Smooth muscle cell of the brain vasculature (primary cell): ENCODE measurements around the gene CST4.
A peak's percentile ranks its signal among the peaks of the same experiment; 100 is the strongest.
"Not testable (repeated sequence)": the region's sequence is repeated elsewhere in the genome, so short reads cannot be mapped to it uniquely, and the experiment has no call there.

Experiments used
- DNase-seq: peaks from one replicate; pipeline ENCODE4 v3.0.0-alpha.2; 2012; ENCODE audit warnings: low read depth, low spot score

CST4 gene

GRCh38 chr20:23688684-23689398, at the start of gene CST4:
Gene CST4, minus strand, starts transcription at chr20:23689038. Its CDS starts 69 bp downstream, at chr20:23688969.
- not testable (repeated sequence) for DNase-seq

DNA sequence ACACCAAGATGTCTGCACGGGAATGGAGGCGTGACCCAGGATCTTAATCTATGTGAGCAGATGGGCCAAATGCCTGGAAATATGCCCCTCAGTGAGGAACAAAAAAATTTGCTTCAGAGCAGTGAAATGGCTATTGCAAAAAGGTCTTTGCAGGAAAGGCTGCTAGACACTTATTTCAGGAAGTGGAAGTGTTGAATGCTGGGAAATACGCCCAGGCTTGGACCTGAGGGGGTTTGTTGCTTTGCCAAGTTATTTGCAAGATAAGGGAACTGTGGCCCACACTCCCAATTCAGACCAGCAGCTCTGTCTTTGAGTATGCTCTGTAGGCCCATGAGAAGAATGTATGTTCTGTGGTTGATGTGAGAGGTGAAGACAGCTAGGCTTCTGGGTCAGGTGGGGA, 46.6 kb upstream of the CST4 start:
- DNase-seq, result not testable (repeated sequence)

DNA sequence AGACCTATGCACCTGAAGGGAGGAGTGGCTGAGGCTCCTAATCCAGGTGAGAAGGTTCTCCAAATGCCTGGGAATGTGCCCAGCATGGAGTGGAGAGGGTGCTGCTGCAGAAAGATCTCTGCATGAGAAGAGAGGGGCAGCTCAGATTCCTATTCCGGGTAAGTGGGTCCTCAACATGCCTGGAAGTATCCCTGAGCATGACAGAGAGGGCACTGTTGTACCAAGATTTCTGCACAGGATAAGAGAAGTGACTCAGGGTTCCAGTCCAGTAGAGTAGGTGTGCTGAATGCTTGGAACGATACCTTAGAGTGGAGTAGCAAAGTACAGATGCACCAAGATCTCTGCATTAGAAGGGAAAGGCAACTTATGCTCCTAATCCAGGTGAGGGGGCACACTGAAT, 46.1 kb upstream of the CST4 start:
- DNase-seq, result not testable (repeated sequence)

- not testable (repeated sequence) for DNase-seq
Measured at GRCh38 chr20:23734440-23734839, 45.6 kb upstream of the CST4 start.

- no peak for DNase-seq
Measured at GRCh38 chr20:23727016-23727415, 38.2 kb upstream of the CST4 start.

DNA sequence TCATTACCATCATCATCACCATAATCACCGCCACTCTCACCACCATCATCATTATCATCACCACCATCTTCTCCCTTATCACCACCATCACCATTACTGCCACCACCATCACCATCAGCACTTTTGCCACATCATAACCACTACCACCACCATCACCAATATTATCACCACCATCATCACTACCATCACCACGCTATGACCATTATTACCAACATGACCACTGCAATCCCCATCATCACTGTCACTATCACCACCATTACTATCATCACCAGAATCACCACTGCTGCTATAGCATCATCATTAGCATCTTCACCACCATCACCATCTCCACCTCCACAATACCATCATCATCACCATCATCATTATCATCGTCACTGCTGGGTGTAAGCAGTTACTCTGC, 36.3 kb upstream of the CST4 start:
- DNase-seq, result no peak

DNA sequence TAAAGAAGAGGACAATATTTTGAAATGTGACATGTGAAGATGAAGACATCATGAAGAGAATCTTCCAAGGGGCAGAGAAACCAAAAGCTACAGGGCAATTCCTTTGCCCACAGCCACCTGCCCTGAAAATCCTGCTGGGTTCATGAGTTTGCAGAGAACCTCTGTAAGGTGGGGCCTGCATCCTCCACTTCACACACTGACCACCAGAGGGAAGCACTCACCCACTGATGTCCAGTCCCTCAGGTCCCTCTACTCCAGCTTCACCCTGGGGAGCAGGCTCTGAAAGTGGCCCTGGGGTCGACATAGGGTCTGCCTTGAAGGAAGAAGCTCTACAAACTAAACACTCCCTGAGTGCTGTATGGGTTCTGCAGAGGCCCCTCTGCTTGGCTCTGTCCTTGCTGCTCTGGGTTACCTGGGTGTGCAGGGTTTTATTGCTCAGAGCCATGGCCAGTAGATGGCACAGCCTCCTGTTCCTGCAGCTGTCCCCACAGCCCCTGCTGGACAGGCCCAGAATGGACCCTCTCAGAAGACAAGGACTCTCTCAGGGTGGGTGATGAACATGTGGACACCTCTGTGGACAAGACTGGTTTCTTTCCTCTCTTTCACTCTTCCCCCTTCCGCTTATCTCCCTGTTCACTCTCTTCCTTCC, 34.9 kb upstream of the CST4 start:
- DNase-seq, result not testable (repeated sequence)

GRCh38 chr20:23722851-23723250, 34.0 kb upstream of the CST4 start:
- DNase-seq, result not testable (repeated sequence)

GRCh38 chr20:23721962-23722361, 33.1 kb upstream of the CST4 start:
- no peak for DNase-seq

- DNase-seq, result not testable (repeated sequence)
Measured at GRCh38 chr20:23719351-23719750, 30.5 kb upstream of the CST4 start.

DNA sequence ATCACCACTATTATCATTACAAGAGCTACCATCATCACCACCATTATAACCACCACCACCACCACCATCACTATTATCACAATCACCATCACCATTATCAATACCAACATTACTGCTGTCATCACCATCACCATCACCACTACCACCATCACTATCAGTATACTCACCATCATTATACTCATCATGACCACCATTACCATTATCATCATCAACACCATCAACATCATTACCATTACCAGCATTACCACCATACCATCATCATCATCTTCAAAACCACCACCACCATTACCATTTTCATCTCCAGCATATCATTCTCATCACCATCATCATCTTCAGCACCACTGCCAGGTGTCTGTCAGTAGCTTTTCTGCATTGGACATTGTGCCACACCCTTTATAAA, 22.9 kb upstream of the CST4 start:
- not testable (repeated sequence) for DNase-seq

GRCh38 chr20:23710771-23711170, 21.9 kb upstream of the CST4 start:
- DNase-seq, result no peak

GRCh38 chr20:23705895-23706294, 17.1 kb upstream of the CST4 start:
- DNase-seq, result no peak

DNA sequence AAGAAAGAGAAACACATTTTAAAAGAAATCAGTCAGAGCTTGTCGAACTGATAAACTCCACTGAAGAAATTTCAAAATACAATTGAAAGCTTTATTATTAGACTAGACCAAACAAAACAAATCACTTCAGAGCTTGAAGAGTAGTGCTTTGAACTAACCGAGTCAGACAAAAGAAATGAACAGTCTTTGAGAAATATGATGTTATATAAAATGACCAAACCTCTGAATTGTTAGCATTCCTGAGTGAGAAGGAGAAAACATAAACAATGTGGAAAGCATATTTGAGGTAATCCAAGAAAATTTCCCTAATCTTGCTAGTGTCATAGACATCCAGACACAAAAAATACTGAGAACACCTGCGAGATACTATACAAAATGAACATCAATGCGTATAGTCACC, 13.2 kb upstream of the CST4 start:
- no peak for DNase-seq

DNA sequence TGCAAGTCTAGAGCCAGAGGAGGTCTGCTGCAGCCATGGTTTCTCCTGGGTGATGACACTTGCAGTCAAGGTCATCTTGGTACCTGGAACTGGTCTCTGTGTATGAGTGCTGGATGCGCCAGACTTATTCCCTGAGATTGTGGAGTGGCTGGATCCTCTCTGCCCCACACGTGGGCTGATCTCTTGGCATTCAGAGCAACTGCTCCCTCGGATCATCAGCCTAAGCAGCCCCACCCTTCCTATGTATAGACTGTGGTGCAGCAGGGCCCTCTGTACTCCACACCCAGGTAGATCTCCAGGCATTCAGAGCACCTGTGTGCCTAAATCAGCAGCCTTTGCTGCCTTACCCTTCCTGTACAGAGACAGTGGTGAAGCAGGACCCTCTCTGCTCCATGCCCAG, 12.1 kb upstream of the CST4 start:
- no peak for DNase-seq

GRCh38 chr20:23697947-23698346, 9.1 kb upstream of the CST4 start:
- DNase-seq, result no peak

- not testable (repeated sequence) for DNase-seq
Measured at GRCh38 chr20:23695068-23695395, 6.2 kb upstream of the CST4 start.

- not testable (repeated sequence) for DNase-seq
Measured at GRCh38 chr20:23694178-23695067, 5.6 kb upstream of the CST4 start.

DNA sequence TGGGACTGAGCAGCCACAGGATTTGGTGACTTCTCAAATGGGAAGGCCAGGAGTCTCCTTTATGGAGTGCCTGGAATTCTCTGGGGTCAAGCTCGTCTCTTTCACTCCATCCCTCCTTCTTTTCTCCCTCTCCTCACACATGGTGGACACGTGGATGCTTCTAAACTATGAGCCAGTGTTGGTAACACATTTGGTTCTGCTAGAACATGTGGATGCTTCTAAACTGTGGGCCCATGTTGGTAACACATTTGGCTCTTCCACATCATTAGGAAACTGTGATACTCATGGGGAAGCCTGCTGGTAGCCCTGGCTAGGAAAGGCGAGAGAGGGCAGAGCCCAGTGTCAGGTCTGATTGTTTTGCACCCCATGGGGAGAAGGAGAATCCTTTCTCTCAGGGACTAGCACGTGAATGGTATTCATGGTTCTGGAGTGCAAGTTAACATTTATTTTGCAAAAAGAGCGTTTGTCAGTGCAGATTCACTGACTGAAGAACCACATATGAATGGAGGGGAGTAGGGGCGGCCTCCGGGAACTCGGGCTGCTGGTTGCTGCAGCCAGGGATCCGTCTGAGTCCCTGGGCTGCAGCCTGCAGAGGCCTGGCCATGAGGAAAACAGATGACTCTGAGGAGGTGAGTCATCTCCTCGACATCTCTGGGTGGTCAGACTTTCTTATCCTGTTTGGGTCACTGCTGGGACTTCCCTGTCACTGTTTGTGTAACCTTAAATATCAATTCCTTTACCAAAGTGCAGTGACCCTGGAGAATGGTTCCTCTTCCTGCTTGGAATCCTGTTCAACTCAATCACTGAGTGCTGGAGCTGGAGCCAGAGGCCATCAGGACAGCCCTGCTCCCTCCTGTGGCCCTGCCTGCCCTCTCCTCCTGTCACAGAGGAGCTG, 4.1 kb upstream of the CST4 start:
- DNase-seq, result peak; percentile 9

- no peak for DNase-seq
Measured at GRCh38 chr20:23691675-23692074, 2.8 kb upstream of the CST4 start.

DNA sequence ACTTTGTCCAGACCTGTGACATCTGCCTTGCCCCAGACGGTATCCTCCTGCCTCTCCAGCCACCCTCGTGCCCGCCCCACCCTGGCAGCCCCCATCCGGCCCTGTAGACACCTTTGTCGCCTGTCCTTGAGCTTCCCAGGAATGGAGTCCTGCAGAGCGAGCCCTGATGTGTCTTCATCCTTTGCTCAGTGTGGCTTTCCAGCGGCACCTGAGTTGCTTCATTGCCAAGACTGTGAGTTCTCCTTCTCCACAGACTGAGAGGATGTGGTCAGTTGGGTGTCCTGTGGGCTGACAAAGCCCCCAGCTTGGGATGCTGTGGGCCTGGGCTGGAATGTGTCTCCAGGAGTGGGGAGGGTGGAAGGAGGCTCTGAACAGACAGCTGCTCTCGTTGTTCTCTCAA, 1.7 kb upstream of the CST4 start:
- no peak for DNase-seq

GRCh38 chr20:23689399-23689690, 507 bp upstream of the CST4 start:
- no peak for DNase-seq
